GM12892 (cell line): ENCODE data around the gene SEMA6B.

Experiments
- POLR2A ChIP-seq: IDR thresholded peaks from 2 replicates; pipeline ENCODE4 v1.6.1; 2011; ENCODE audit warnings: low read depth, low read length, control low read depth
- TAF1 ChIP-seq: IDR thresholded peaks from 2 replicates; pipeline ENCODE4 v1.6.1; 2011; ENCODE audit warnings: low read depth, mild to moderate bottlenecking, control low read depth, low read length, borderline replicate concordance

DNA sequence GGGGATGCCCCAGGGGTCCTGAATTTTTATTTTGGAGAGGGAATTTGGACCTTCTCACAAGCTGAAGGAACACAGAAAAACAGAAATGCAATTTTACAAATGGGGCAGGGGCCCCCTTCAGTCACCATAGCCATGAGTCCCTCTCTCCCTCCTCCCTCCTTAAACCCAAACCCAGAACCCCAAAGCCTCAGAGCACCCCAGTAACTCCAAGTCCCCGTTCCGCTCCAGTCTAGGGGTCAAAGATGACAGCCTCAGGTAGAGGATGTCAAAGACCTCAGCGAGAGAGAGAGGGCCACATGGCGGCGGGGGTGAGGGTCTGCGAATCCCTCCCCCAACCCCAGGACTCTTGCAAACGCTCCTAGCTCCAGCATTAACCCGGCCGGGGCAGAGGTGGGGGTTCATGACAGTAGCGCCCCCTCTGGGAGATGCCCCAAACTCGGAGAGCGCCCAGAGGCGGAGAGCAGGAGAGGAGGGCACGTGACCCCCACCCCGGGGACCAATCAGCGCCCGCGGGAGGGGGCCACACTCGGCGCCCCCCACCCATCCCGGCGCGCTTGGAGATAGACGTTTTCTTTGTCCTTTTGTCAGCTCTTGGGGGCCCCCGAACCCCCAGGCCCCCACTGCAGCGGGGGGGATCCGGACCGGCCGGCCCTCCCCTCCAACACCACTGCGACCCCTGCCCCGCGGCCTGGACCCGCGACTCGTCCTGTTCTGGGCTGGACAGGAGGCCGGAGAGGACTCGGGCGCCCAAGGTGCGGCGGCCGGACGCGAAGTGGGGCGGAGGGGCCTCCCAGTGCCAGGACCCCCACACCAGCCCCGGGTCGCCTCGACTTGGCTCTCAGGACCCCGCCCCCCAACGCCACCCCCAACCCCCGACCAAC lies 20.8 kb upstream of the SEMA6B start:
- TF ChIP-seq POLR2A, result no peak
- TF ChIP-seq TAF1, result no peak
